IgD-negative memory B cell (primary cell): Measurements from ENCODE around the gene CERS1. TPM values are rescaled to one million over a fixed set of nuclear protein-coding genes. Genes with fewer than 3 reads are reported as not detected.
A peak's percentile ranks its signal among the peaks of the same experiment; 100 is the strongest.

ENCODE experiments used
- H3K27ac Mint-ChIP-seq, 3 donors: one replicate each; pipeline ENCODE4 v1.8.0; 2020 to 2022; ENCODE audit warnings: mild to moderate bottlenecking in 3 of 3, mixed read lengths in 3 of 3, moderate library complexity in 1 of 3
- H3K27me3 Mint-ChIP-seq: one replicate; pipeline ENCODE4 v1.8.0; 2021; ENCODE audit warnings: mixed read lengths
- H3K36me3 Mint-ChIP-seq: one replicate; pipeline ENCODE4 v1.8.0; 2020; ENCODE audit warnings: mild to moderate bottlenecking, mixed read lengths
- H3K4me1 Mint-ChIP-seq, 3 donors: one replicate each; pipeline ENCODE4 v1.8.0; 2020 to 2022; ENCODE audit warnings: mixed read lengths in 3 of 3, mild to moderate bottlenecking in 1 of 3
- H3K4me3 Mint-ChIP-seq, 4 donors: one replicate each; pipeline ENCODE4 v1.8.0; 2020 to 2022; ENCODE audit warnings: mild to moderate bottlenecking in 4 of 4, mixed read lengths in 4 of 4, moderate library complexity in 3 of 4
- H3K9me3 Mint-ChIP-seq, 3 donors: one replicate each; pipeline ENCODE4 v1.8.0; 2020 to 2021; ENCODE audit warnings: mixed read lengths in 3 of 3, mild to moderate bottlenecking in 1 of 3
- polyA plus RNA-seq: library from polyadenylated mRNA; unstranded; fragments of 300-500 nt; fragmentation: Illumina TruSeq; gene quantifications from one replicate; pipeline ENCODE4 v1.2.3, GENCODE V29; 2021

The CERS1 gene, protein sequence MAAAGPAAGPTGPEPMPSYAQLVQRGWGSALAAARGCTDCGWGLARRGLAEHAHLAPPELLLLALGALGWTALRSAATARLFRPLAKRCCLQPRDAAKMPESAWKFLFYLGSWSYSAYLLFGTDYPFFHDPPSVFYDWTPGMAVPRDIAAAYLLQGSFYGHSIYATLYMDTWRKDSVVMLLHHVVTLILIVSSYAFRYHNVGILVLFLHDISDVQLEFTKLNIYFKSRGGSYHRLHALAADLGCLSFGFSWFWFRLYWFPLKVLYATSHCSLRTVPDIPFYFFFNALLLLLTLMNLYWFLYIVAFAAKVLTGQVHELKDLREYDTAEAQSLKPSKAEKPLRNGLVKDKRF
- not detected for polyA plus RNA-seq

DNA sequence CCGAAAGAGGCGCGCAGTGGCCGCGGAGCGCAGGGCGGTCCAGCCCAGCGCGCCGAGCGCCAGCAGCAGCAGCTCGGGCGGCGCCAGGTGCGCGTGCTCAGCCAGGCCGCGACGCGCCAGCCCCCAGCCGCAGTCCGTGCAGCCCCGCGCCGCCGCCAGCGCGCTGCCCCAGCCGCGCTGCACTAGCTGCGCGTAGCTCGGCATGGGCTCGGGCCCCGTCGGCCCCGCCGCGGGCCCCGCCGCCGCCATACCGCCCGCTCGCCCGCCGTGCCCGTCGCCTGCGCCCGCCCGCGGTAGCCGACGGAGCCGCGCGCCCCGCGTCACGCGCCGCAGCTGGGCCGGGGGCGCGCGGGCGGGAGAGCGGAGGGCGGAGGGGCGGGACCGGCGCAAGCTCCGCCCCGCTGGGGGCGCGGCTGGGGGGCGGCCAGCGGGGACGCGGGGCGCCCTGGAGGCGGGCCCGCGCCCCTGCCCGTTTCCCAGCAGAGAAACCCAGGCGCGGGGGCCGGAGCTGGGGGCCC, at the start of gene CERS1:
TSS of gene CERS1 (minus strand) at position 335 of the 518 bp plus-strand sequence. CDS start at position 249, 86 bp downstream.
- Mint-ChIP-seq H3K4me3 (peak within 1 kb of the TSS; percentile 5 to 81 (median 76)), H3K4me1 (peaks cover 0 to 8% (median 2%) of the 10 kb centered on the region in 3 donors), H3K36me3 (peaks cover 3% of the 10 kb centered on the region), H3K27ac (no peak within 1 kb of the TSS), H3K9me3 (no peaks in the 10 kb centered on the region), H3K27me3 (peaks cover 26% of the 10 kb centered on the region)

DNA sequence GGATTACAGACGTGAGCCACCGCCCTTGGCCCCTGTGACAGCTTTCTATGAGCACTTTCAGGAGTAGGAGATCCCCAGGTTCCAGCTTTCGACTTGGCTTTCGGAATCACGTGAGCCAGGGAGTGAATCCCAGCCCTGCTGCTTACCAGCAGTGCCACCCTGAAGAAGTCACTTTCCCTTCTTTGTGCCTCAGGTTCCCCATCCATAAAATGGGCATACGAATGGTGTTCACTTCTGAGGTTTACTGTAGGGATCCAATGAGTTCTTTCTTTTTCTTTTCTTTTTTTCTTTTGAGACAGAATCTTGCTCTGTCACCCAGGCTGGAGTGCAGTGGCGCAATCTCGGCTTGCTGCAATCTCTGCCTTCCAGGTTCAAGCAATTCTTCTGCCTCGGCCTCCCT, 49.3 kb upstream of the CERS1 start:
- Mint-ChIP-seq H3K27me3 (peaks cover 12% of the 10 kb centered on the region), H3K4me3 (peak overlapping the region in 2 of 4 donors; percentile 12 to 63), H3K9me3 (no peaks in the 10 kb centered on the region), H3K36me3 (no peaks in the 10 kb centered on the region), H3K4me1 (peaks cover 14 to 32% (median 25%) of the 10 kb centered on the region in 3 donors), H3K27ac (no peak overlapping the region)

DNA sequence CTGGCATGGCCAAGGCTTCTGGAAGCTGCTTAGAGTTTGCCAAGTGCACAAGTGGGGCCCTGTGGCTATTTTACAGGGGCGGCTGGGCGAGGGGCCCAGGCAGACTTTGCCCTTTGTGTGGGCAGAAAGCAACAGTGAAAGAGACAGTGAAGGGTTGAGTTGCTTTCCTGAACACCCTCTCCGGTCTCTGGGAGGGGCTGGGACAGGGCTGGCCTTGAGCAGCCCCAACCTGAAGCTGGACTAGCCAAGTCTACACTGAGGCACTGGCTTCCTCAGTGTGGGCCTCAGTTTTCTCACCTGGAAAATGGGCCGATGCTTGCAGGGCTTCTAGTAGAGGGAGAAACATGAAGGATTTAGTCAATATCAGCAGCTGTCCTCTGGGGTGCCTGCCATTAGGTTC, 47.5 kb upstream of the CERS1 start:
- H3K4me3 Mint-ChIP-seq, result peak overlapping the region in 2 of 4 donors; percentile 41 to 60
- peak overlapping the region in 2 of 3 donors; percentile 64 to 71 for H3K27ac Mint-ChIP-seq
- H3K27me3 Mint-ChIP-seq, result peaks cover 13% of the 10 kb centered on the region
- H3K9me3 Mint-ChIP-seq, result no peaks in the 10 kb centered on the region
- H3K36me3 Mint-ChIP-seq, result no peaks in the 10 kb centered on the region
- H3K4me1 Mint-ChIP-seq, result peaks cover 14 to 31% (median 29%) of the 10 kb centered on the region in 3 donors

DNA sequence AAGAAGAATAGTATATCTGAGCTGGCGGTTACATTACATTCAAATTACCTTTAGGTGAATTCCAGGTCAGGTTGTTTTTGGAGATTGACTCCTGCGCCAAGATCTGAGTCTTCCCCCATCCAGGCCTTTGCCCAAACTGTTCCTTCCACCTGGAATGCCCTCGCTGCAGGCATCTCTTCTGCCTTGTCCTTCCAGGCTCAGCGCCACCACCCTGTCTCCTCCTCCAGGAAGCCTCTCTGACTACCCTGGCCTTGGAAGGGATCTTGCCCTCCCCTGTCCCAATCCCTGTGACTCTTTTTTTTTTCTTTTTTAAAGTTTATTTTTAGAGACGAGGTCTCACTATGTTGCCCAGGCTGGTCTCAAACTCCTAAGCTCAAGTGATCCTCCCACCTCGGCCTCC, 46.7 kb upstream of the CERS1 start:
- Mint-ChIP-seq H3K27me3 (peaks cover 13% of the 10 kb centered on the region), H3K36me3 (no peaks in the 10 kb centered on the region), H3K27ac (peak overlapping the region; percentile 48 to 86 (median 78)), H3K9me3 (no peaks in the 10 kb centered on the region), H3K4me3 (peak overlapping the region in 3 of 4 donors; percentile 40 to 83 (median 79)), H3K4me1 (peaks cover 14 to 27% (median 26%) of the 10 kb centered on the region in 3 donors)

DNA sequence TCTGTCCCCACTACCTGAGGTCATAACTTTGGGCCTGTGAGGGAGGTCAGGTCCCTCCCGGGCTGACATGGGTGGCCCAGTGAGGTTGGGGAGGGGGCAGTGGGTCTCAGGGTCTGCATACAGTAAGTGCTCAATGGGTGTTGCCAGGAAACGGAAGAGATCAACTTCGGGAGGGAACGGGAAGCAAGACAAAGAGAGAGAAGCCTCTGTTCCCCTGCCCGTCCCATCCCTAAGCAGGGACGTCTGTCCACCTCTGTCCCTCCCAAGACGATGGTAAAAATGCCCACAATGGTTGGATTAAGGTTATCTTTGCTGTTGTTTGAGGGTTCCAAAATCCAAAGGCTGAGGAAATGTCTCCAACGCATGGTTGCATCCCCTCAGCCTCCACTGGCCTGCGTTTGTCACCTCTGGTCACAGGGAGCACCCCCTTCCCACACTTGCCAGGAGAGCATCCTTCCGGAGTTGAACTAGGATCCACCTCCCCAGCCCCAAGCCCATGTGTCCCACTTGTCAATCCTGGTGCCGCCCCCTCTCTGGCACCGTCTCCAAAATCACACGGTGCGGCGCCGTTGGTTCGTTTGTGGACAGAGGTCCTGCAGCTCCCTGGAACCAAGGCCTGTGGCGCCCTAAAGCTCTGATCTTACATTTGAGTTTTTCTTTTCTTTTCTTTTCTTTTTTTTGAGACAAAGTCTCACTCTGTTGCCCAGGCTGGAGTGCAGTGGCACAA, 45.8 kb upstream of the CERS1 start:
- Mint-ChIP-seq H3K9me3 (no peaks in the 10 kb centered on the region), H3K4me3 (peak overlapping the region; percentile 40 to 63 (median 61)), H3K27ac (peak overlapping the region in 2 of 3 donors; percentile 48 to 86), H3K36me3 (no peaks in the 10 kb centered on the region), H3K4me1 (peaks cover 10 to 23% (median 22%) of the 10 kb centered on the region in 3 donors), H3K27me3 (peaks cover 13% of the 10 kb centered on the region)

DNA sequence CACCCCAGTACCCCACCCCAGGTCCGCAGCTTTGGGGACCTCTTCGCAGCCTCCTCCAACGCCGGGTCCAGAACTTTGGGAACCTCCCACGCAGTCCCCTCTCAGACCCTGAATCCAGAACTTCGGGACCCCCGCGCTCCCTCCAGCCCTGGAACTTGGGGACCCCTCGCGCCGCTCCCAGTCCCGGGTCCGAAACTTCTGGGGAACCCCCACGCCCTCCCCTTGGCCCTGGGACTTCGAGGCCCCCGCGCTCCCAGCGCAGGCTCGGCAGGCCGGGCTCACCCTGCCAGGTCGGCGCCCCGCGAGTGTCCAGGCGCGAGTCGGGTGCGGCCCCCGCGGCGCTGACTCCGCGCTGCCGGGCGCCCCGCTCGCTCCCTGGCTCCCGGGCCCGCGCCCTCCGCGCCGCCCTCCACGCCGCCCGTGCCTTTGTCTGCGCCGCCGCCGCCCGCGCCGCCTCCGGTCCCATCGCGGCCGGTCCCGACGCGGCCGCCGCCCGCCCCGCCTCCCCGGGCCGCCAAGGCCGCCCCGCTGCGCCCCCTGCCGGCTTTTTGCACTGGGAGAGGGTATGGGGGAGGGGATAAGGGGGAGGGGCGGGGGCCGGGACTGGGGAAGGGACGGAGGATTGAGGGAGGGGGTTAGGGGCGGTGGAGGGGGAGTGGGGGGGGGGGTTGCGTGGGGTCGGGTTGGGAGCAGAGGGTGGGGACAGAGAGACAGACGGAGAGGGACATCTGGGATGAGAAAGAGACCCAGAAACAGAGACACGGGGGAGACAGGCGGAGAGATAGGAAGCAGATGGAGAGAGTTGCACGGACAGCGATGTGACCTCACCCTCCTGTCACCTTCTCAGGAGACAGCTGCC, 45.0 kb upstream of the CERS1 start, which contains the start of gene HOMER3:
TSS of gene HOMER3 (minus strand) at position 449 of the 859 bp plus-strand sequence. CDS start 2,235 bp downstream, outside the sequence.
- Mint-ChIP-seq H3K27ac (peak within 1 kb of the TSS in 2 of 3 donors; percentile 62 to 86), H3K36me3 (no peaks in the 10 kb centered on the region), H3K9me3 (no peaks in the 10 kb centered on the region), H3K4me3 (peak within 1 kb of the TSS; percentile 67 to 94 (median 88)), H3K27me3 (peaks cover 13% of the 10 kb centered on the region), H3K4me1 (peaks cover 4 to 19% (median 14%) of the 10 kb centered on the region in 3 donors)

DNA sequence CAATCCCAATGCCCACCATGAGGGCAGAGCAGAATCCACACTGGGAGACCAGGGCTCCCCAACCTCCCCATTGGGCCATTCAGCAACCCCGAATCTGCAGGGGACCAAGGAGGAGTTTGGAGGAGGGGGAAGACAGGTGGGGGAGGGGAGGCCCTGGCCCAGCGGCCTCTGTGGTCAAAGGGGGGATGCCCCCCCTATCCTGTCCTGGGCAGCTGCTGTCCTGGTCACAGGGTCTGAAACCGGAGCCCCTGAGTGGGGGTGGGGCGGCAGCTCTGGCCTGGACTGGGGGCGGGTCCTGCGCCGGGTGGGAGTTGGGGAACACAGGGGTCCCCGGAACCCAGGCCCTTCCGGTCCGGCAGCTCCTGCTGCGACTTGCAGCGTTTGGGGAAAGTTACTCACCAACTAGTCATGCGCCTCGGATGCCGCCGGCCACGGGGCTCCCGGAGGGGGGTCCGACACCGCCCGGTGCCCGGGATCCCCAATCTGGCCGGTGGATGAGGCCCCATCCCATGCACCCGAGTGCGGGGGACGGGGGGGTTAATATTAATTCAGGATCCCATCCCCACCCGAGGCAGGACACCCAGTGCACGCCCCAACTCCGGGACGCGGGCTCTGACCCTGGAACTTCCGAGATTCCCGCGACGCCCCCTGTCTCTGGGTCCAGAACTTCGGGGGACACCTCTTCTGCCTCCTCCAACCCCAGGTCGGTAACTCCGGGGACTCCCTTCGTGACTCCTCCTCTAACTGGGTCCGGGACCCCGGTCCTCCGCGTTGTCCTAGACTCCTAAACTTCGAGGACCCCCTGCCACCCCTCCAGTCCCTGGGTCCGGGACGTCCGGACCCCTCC, 44.2 kb upstream of the CERS1 start:
- Mint-ChIP-seq H3K27ac (peak overlapping the region in 1 of 3 donors; percentile 82), H3K9me3 (no peaks in the 10 kb centered on the region), H3K4me3 (peak overlapping the region; percentile 83 to 94 (median 88))

DNA sequence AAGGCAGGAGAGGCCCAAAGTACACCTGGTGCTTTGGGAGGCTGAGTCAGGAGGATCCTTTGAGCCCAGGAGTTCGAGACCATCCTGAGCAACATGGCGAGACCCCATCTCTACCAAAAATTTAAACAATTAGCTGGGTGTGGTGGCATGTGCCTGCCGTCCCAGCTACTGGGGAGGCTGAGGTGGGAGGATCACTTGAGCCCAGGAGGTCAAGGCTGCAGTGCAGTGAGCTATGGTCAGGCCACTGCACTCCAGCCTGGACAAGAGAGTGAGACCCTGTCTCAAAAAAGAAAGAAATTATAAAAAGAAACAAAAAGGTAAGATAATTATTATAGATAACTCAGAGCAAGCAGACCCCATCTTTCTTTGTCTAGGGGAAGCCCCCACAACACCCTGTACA, 43.2 kb upstream of the CERS1 start:
- Mint-ChIP-seq H3K4me1 (peaks cover 4 to 12% (median 12%) of the 10 kb centered on the region in 3 donors), H3K27ac (peak overlapping the region in 2 of 3 donors; percentile 68 to 82), H3K27me3 (peaks cover 15% of the 10 kb centered on the region), H3K4me3 (peak overlapping the region; percentile 52 to 94 (median 84)), H3K9me3 (no peaks in the 10 kb centered on the region), H3K36me3 (no peaks in the 10 kb centered on the region)

More for the DNA sequence above, 44.2 kb upstream of the CERS1 start:
- peaks cover 13% of the 10 kb centered on the region for H3K27me3 Mint-ChIP-seq
- peaks cover 4 to 17% (median 13%) of the 10 kb centered on the region in 3 donors for H3K4me1 Mint-ChIP-seq
- no peaks in the 10 kb centered on the region for H3K36me3 Mint-ChIP-seq

DNA sequence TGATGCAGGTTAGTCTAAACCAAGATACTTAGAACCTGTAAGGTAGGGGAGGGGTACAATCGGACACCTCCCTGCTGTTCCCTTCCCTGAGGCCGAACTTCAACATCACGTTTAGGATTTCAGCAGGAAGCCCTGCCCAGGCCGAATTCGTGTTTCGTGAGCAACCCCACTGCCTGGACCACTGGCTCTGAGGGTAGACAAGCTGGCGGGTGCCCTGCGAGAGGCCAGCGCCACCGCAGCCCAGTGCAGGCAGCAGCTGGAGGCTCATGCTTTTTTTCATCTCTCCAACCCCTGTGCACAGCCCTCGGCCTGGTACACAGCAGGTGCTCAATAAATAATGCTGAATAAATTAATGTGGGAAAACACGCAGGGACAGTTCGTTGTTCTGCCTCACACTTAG, 37.3 kb upstream of the CERS1 start:
- no peak overlapping the region for H3K27ac Mint-ChIP-seq
- peaks cover 0 to 5% (median 0%) of the 10 kb centered on the region in 3 donors for H3K4me1 Mint-ChIP-seq
- H3K36me3 Mint-ChIP-seq, result no peaks in the 10 kb centered on the region
- peak overlapping the region in 2 of 4 donors; percentile 67 to 74 for H3K4me3 Mint-ChIP-seq
- H3K27me3 Mint-ChIP-seq, result peaks cover 8% of the 10 kb centered on the region
- H3K9me3 Mint-ChIP-seq, result peaks cover 0 to 1% (median 0%) of the 10 kb centered on the region in 3 donors

DNA sequence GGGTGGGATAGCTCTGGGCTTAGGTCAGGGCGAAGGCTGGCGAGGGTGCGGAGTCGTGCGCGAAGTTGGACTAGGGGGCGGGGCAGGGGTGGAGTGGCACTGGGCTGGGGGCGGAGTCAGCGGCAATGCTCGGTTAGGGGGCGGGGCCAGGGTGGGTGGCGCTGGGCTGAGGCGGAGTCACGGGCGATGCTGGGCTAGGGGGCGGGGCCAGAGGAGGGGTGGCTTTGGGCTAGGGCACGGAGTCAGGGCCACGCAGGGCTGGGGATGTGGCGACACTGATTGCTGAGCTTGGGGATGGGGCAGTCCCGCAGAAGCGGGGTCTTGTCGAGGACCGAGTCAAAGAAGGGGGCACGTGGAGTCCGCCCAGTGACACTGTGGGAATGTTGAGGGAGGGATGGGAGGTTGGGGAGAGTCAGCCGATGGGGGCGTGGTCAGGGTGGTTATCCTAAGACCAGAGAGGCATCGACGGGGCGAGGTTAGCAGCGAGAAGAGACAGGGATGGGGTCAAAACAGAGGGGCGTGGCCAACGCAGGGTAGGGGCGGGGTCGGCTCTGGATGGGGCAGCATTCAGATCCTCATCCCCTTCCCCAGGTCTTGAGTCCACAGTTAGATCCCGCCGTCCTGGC, 36.4 kb upstream of the CERS1 start:
- H3K36me3 Mint-ChIP-seq, result no peaks in the 10 kb centered on the region
- H3K4me3 Mint-ChIP-seq, result peak overlapping the region in 3 of 4 donors; percentile 76 to 88 (median 86)
- H3K27me3 Mint-ChIP-seq, result peaks cover 8% of the 10 kb centered on the region
- H3K4me1 Mint-ChIP-seq, result peaks cover 0 to 5% (median 0%) of the 10 kb centered on the region in 3 donors
- H3K9me3 Mint-ChIP-seq, result peaks cover 0 to 1% (median 0%) of the 10 kb centered on the region in 3 donors
- peak overlapping the region in 1 of 3 donors; percentile 84 for H3K27ac Mint-ChIP-seq

DNA sequence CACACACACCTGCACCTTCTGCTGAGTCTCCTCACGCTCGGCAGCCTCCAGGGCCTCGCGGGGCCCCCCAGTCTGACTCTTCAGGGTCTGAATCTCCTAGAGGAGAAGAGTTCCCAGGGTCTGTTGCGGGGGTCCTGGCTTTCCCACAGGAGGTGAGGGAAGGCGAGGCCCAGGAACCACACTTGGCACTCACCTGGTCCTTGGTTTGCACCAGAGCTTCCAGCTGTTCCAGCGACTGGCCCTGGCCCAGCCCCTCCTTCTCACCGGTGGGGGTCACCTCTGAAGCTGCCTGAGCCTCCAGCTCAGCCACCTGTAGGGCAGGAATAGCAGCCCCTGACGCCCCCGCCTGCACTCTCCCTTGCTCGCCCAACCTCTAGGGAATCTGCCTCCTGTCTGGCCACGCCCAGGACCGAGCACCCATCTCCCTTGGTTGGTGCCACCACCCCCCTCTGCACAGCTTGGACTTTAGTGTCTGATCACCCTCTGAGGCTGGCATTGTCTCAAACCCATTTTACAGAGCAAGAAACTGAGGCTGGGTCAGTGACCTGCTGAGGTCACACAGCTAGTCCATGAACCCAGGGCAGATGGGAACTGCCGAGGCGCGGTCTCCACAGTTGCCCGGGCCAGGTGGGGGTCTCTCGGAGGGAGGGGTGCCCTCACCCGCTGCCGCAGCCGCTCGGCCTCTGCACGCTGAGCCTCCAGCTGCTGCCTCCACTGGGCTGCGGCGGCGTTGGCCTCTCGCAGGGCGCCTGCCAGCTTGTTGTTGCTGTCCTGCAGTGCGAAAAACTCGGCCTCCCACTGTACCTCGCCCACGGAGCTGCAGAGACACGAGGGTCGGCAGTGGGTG, 35.6 kb upstream of the CERS1 start:
- no peaks in the 10 kb centered on the region for H3K36me3 Mint-ChIP-seq
- peaks cover 0 to 5% (median 0%) of the 10 kb centered on the region in 3 donors for H3K4me1 Mint-ChIP-seq
- peaks cover 8% of the 10 kb centered on the region for H3K27me3 Mint-ChIP-seq
- no peak overlapping the region for H3K27ac Mint-ChIP-seq
- peaks cover 0 to 1% (median 0%) of the 10 kb centered on the region in 3 donors for H3K9me3 Mint-ChIP-seq
- peak overlapping the region in 1 of 4 donors; percentile 10 for H3K4me3 Mint-ChIP-seq

DNA sequence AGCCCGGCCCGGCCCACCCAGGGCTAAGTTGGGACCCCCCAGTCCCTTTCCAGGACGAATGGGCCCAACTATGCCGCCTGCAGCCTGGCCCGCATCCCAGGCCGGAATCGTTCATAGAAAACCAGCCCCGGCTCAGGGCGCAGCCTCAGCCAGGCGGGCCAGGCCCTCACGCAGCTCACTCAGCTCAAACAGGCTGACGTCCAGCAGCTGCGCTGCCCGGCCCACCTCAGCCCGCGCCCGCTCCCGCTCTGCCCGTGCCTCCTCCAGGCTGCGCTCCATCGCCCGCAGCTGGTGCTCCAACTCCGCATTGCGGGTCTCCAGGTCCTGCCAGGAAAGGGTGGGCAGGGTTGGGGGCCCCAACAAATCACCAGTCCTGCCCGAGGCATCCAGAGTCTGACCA, 33.4 kb upstream of the CERS1 start:
- Mint-ChIP-seq H3K4me1 (peaks cover 0 to 5% (median under 1%) of the 10 kb centered on the region in 3 donors), H3K27me3 (peaks cover 6% of the 10 kb centered on the region)

More for the DNA sequence above, 33.4 kb upstream of the CERS1 start:
- Mint-ChIP-seq H3K9me3 (peaks cover 0 to 1% (median 0%) of the 10 kb centered on the region in 3 donors), H3K27ac (no peak overlapping the region), H3K4me3 (no peak overlapping the region), H3K36me3 (peaks cover 2% of the 10 kb centered on the region)
